Upper lobe of left lung (tissue), 6 donors: ENCODE measurements around the gene PRKCSH. TPM values are rescaled to one million over a fixed set of nuclear protein-coding genes. Genes with fewer than 3 reads are reported as not detected.

Experiments used
- ATAC-seq, 2 donors: fragments of 200-7000 bp; cut with Tn5 transposase; one replicate each; pipeline ENCODE4 v1.9.1; 2022; ENCODE audit warnings: mild to moderate bottlenecking in 2 of 2, moderate library complexity in 2 of 2; ENCODE audit not compliant: low FRiP score in 2 of 2
- DNase-seq, 2 donors: peaks; one replicate each; pipeline ENCODE4 v3.0.0-alpha.2; 2019 to 2020
- H3K27ac ChIP-seq, 4 donors: fragments of 200-600 bp; sonication (generic); one replicate each; pipeline ENCODE4 v1.5.1; 2016 to 2019
- H3K27me3 ChIP-seq, 4 donors: fragments of 200-600 bp; sonication (generic); one replicate each; pipeline ENCODE4 v1.5.1; 2017 to 2019
- H3K36me3 ChIP-seq, 4 donors: fragments of 200-600 bp; sonication (generic); one replicate each; pipeline ENCODE4 v1.5.1; 2016 to 2019
- H3K4me1 ChIP-seq, 4 donors: fragments of 200-600 bp; sonication (generic); one replicate each; pipeline ENCODE4 v1.5.1; 2018 to 2019
- H3K4me3 ChIP-seq, 4 donors: fragments of 200-600 bp; sonication (generic); one replicate each; pipeline ENCODE4 v1.5.1; 2017 to 2019; ENCODE audit warnings: mild to moderate bottlenecking in 2 of 4, moderate library complexity in 1 of 4
- H3K9me3 ChIP-seq, 4 donors: fragments of 200-600 bp; sonication (generic); one replicate each; pipeline ENCODE4 v1.5.1; 2018 to 2019
- CTCF ChIP-seq, 6 experiments: fragments of 450-650 bp in 4 of 6; fragments of 200-600 bp in 2 of 6; sonication (generic) in 2 of 6; IDR thresholded peaks; one replicate each; pipeline ENCODE4 v1.5.1; 2016 to 2019; ENCODE audit warnings: antibody characterized with exemption in 6 of 6
- EP300 ChIP-seq, 4 donors: sonication (generic); formaldehyde crosslinking; IDR thresholded peaks; one replicate each; pipeline ENCODE4 v1.5.1; 2017; ENCODE audit warnings: antibody characterized with exemption in 4 of 4, control low read depth in 2 of 4
- POLR2A ChIP-seq, 4 donors: fragments of 450-650 bp; IDR thresholded peaks; one replicate each; pipeline ENCODE4 v1.5.1; 2016 to 2017; ENCODE audit warnings: antibody characterized with exemption in 4 of 4, mild to moderate bottlenecking in 2 of 4
- POLR2AphosphoS5 ChIP-seq, 2 donors: sonication (generic); formaldehyde crosslinking; IDR thresholded peaks; one replicate each; pipeline ENCODE4 v1.5.1; 2017; ENCODE audit warnings: antibody characterized with exemption in 2 of 2
- WGBS, 2 donors: methylation state at CpG; one replicate each; pipeline ENCODE4 v1.1.5; 2017 to 2018; 5-methylcytosine and 5-hydroxymethylcytosine counted together
- total RNA-seq, 6 donors: library from RNA; depleted of rRNA in 4 of 6; stranded (reverse); fragments of >200 nt in 4 of 6; gene quantifications; one replicate each; pipeline versions ENCODE4 v1.1.0 to v1.2.1, GENCODE V29; 2016 to 2021
- donor health status: DM: no; HTN: no; CAD: no; lungs with moderate emphysema.
- donor health status: DM: no; HTN: yes; CAD: no; lungs with severe emphysema.

The PRKCSH gene
- total RNA-seq, 6 donors from 2014 or later = 124 to 341 (median 187) TPM

DNA sequence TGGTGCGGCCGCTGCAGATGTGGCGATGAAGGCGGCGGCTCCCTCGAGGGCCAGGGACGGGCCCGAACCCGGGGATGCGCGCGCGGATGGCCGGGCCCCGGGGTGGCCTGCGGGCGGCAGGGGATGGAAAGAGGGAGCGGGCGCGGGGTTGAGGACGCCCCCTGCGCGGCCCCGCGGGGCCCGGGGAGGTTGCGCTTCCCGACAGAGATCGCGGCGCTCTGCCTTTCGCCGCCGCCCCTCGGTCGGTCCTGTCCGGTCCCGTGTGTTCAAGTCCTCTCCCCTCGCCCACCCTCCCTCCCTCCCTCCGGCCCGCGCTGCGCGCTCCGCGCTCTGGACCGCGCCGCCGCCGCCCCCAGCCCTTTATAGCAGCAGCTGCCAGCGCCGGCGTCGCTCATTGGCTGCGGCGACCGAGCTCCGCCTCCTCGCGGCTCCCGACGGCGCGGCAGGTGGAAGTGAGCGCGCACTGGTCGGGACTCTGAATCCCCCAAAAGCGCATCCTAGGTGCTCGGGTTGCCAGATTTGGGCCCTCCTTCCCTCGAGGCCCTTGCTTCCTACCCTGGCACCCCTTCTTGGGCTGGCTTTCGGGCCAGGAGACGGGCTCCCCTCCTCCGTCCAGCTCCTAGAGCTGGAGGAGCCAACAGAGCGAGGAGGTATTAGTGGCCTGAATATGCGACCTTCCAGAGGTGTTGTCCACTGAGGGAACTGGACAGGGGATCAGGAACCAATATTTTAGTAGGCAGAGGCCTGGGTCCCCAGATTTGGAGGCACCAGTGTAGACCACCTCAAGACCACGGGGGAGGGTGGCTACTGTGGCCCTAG is 45.5 kb downstream of the PRKCSH start, which contains the start of gene ELAVL3:
Gene ELAVL3, minus strand, starts transcription at position 332 of the 819 bp plus-strand sequence. CDS start 438 bp downstream, outside the sequence.
- Histone ChIP-seq H3K9me3 (no peaks in the 10 kb centered on the region), H3K27me3 (peaks cover 2 to 37% (median 30%) of the 10 kb centered on the region in 4 donors), H3K36me3 (peaks cover 0 to 10% (median 5%) of the 10 kb centered on the region in 4 donors), H3K4me1 (peaks cover 32 to 50% (median 40%) of the 10 kb centered on the region in 4 donors), H3K27ac (no peak within 1 kb of the TSS), H3K4me3 (peak within 1 kb of the TSS in 3 of 4 donors; percentile 27 to 46 (median 37))
- WGBS, 2 donors = 17 to 30% methylated on average over 24 to 29 of the region's 77 CpGs
- ATAC-seq (no peak), DNase-seq (peak in 1 of 2 donors; percentile 83)
- TF ChIP-seq POLR2A (IDR thresholded peaks at IDR 0.05) = no peak
- TF ChIP-seq CTCF (IDR thresholded peaks at IDR 0.05) = peak in 1 of 6 experiments; percentile 5

GRCh38 chr19:11481534-11482383 is 46.3 kb downstream of the PRKCSH start:
- Histone ChIP-seq H3K4me3 (peak overlapping the region in 3 of 4 donors; percentile 27 to 46 (median 37)), H3K27ac (peak overlapping the region in 1 of 4 donors; percentile 23), H3K27me3 (peaks cover 2 to 37% (median 30%) of the 10 kb centered on the region in 4 donors), H3K4me1 (peaks cover 32 to 50% (median 40%) of the 10 kb centered on the region in 4 donors), H3K36me3 (peaks cover 0 to 16% (median 7%) of the 10 kb centered on the region in 4 donors), H3K9me3 (no peaks in the 10 kb centered on the region)
- TF ChIP-seq POLR2A (IDR thresholded peaks at IDR 0.05) (no peak), CTCF (IDR thresholded peaks at IDR 0.05) (peak in 1 of 6 experiments; percentile 9)
- 8 to 30% methylated on average over 4 to 24 of the region's 50 CpGs for WGBS, 2 donors
- DNase-seq (peak; percentile 46 to 89), ATAC-seq (peak; percentile 64 to 72)

DNA sequence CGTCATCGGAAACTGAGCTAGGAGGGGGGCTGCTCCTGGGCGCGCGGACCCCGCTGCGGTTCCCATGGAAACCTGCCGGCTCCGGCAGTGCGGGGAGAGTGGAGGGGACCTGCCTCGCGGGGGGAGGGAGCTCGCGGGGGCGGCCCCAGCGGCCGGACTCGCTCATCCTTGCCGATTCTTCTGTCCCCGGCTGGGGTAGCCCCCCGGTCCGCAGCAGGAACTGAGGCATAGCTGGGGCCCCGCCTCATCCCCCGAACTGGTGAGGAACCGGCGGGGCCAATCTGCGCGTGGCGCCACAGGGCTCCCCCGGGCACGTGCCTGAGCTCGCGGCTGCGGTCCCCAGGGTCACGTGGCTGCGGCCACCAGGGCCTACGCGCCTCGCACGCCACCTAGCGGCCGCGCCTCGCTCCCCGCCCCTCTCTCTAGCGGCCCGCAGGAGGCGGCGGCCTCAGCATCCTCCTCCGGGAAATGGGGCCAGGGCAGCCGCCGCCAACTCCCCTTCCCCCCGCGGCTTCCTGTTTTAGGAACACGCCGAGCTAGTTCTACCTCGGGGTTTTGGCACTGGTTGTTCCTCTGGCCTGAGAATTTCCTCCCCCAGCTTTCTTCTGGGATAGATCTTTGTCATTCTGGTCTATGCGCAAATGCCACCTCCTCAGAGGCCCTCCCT is 47.1 kb downstream of the PRKCSH start:
- WGBS, 2 donors = 4 to 30% methylated on average over 1 to 16 of the region's 58 CpGs
- Histone ChIP-seq H3K9me3 (no peaks in the 10 kb centered on the region), H3K4me3 (peak overlapping the region in 3 of 4 donors; percentile 27 to 46 (median 37)), H3K36me3 (peaks cover 0 to 24% (median 11%) of the 10 kb centered on the region in 4 donors), H3K27ac (peak overlapping the region in 2 of 4 donors; percentile 23), H3K4me1 (peaks cover 32 to 50% (median 40%) of the 10 kb centered on the region in 4 donors), H3K27me3 (peaks cover 2 to 37% (median 30%) of the 10 kb centered on the region in 4 donors)
- peak; percentile 88 to 91 for ATAC-seq
- DNase-seq = peak; percentile 86 to 98
- TF ChIP-seq POLR2AphosphoS5 (IDR thresholded peaks at IDR 0.05) (peak; percentile 52 to 74), POLR2A (IDR thresholded peaks at IDR 0.05) (peak in 2 of 4 donors; percentile 18), EP300 (IDR thresholded peaks at IDR 0.05) (peak in 1 of 4 donors; percentile 16), CTCF (IDR thresholded peaks at IDR 0.05) (peak; percentile 95 to 99 (median 99))

GRCh38 chr19:11483366-11484111 is 48.1 kb downstream of the PRKCSH start:
- DNase-seq (peak in 1 of 2 donors; percentile 80), ATAC-seq (no peak)
- Histone ChIP-seq H3K27ac (peak overlapping the region in 1 of 4 donors; percentile 23), H3K36me3 (peaks cover 0 to 25% (median 12%) of the 10 kb centered on the region in 4 donors), H3K27me3 (peaks cover 2 to 37% (median 30%) of the 10 kb centered on the region in 4 donors), H3K4me1 (peaks cover 32 to 50% (median 40%) of the 10 kb centered on the region in 4 donors), H3K4me3 (peak overlapping the region in 1 of 4 donors; percentile 46), H3K9me3 (no peaks in the 10 kb centered on the region)
- WGBS, 2 donors = 83 to 90% methylated on average over 24 to 55 of the region's 57 CpGs
- no peak for TF ChIP-seq EP300 (IDR thresholded peaks at IDR 0.05)
- TF ChIP-seq POLR2AphosphoS5 (IDR thresholded peaks at IDR 0.05) = no peak
- TF ChIP-seq POLR2A (IDR thresholded peaks at IDR 0.05) = no peak
- TF ChIP-seq CTCF (IDR thresholded peaks at IDR 0.05) = no peak
